DOHH2 (cell line): ENCODE results near the gene C1QTNF6.

ENCODE experiments used
- H3F3A ChIP-seq: fragments of 200-600 bp; sonication (generic), shearing (Covaris generic); 2 replicates; pipeline ENCODE4 v1.6.0; 2016; ENCODE audit warnings: antibody characterized with exemption, mild to moderate bottlenecking; ENCODE audit not compliant: control insufficient read depth, insufficient read depth
- H3K27ac ChIP-seq: fragments of 200-600 bp; sonication (generic); 2 replicates; pipeline ENCODE4 v1.5.1; 2014; ENCODE audit warnings: low read depth, mild to moderate bottlenecking, low read length, moderate library complexity
- H3K27me3 ChIP-seq: fragments of 200-600 bp; sonication (generic); 2 replicates; pipeline ENCODE4 v1.6.1; 2014; ENCODE audit warnings: mild to moderate bottlenecking, low read length, mixed read lengths; ENCODE audit not compliant: control insufficient read depth
- H3K36me3 ChIP-seq: fragments of 200-600 bp; sonication (generic); 2 replicates; pipeline ENCODE4 v1.6.1; 2014; ENCODE audit warnings: mild to moderate bottlenecking, low read length, moderate library complexity, mixed read lengths; ENCODE audit not compliant: control insufficient read depth
- H3K4me1 ChIP-seq: fragments of 200-600 bp; sonication (generic); 2 replicates; pipeline ENCODE4 v1.6.1; 2014; ENCODE audit warnings: mild to moderate bottlenecking, low read length, mixed read lengths; ENCODE audit not compliant: control insufficient read depth
- H3K4me2 ChIP-seq: fragments of 200-600 bp; sonication (generic); 2 replicates; pipeline ENCODE4 v1.6.0; 2014; ENCODE audit warnings: mild to moderate bottlenecking, low read length, moderate library complexity
- H3K4me3 ChIP-seq: fragments of 200-600 bp; sonication (generic); 2 replicates; pipeline ENCODE4 v1.5.1; 2014; ENCODE audit warnings: mild to moderate bottlenecking, low read length, mixed read lengths
- H3K79me2 ChIP-seq: fragments of 200-600 bp; sonication (generic); 2 replicates; pipeline ENCODE4 v1.6.1; 2014; ENCODE audit warnings: mild to moderate bottlenecking, low read length, mixed read lengths; ENCODE audit not compliant: control insufficient read depth
- H3K9me2 ChIP-seq: fragments of 200-600 bp; sonication (generic); replicated peaks from 2 replicates; pipeline ENCODE4 v1.6.1; 2014; ENCODE audit warnings: mild to moderate bottlenecking, low read length, mixed read lengths; ENCODE audit not compliant: control insufficient read depth
- H3K9me3 ChIP-seq: fragments of 200-600 bp; sonication (generic); 2 replicates; pipeline ENCODE4 v1.6.1; 2014; ENCODE audit warnings: antibody characterized with exemption, low read length, mixed read lengths; ENCODE audit not compliant: control insufficient read depth, insufficient read depth
- H4K20me1 ChIP-seq: fragments of 200-600 bp; sonication (generic); 2 replicates; pipeline ENCODE4 v1.6.0; 2014; ENCODE audit warnings: low read depth, mild to moderate bottlenecking, antibody characterized with exemption, low read length, moderate library complexity; ENCODE audit not compliant: control insufficient read depth, insufficient read depth
- EZH2phosphoT487 ChIP-seq: fragments of 200-600 bp; sonication (generic); IDR thresholded peaks from 2 replicates; pipeline ENCODE4 v1.6.1; 2017; ENCODE audit warnings: borderline replicate concordance, mild to moderate bottlenecking, antibody characterized with exemption, low read length, moderate library complexity, mixed read lengths
- TF ChIP-seq, protein P1 (sequence below): fragments of 200-600 bp; sonication (generic); IDR thresholded peaks from one replicate; pipeline ENCODE4 v1.5.1; 2014; ENCODE audit warnings: antibody characterized with exemption, mild to moderate bottlenecking, low read depth, low read length; ENCODE audit not compliant: poor library complexity, severe bottlenecking

The C1QTNF6 gene

DNA sequence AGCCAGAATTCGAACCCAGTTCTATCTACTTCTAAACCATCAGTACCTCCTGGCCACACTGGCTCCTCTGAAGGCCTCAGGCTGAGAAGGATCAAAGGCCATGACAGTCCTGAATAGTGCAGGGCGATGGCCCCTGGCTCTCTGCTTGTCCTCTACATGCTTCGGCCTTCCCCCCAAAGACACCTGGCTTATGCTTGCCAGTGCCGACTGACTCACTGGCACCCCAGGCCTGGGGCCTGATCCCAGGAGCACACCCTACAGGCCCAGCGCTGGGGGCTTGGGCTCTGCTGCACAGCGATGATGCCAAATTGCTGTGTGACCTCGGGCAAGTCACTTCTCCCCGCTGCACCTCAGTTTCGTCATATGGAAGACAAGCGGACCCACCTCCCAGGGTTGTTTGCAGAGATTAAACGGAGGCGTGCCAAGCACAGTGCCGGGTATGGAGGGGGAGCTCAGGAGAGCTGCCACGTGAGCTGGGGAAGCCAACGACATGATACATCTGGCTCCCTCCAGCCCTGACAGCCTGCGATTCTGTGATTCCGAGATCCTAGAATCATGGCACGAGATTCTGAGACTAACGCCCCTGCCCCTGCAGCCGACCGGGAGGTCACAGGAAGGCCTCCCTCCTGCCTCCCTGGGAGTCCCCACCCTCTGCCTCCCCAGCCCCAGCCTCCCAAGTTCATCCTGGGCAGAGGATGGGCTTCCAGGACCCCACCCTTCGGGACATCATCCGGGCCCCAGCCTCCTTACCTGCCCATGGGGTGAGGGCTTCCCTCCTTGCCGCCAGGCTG is 23.2 kb upstream of the C1QTNF6 start:
- Histone ChIP-seq H3K9me3 (no peaks in the 10 kb centered on the region), H4K20me1 (no peaks in the 10 kb centered on the region), H3F3A (no peaks in the 10 kb centered on the region), H3K27ac (no peak overlapping the region), H3K79me2 (no peaks in the 10 kb centered on the region), H3K4me3 (no peak overlapping the region), H3K4me1 (peaks cover 16% of the 10 kb centered on the region), H3K9me2 (no peaks in the 10 kb centered on the region), H3K4me2 (no peak overlapping the region), H3K27me3 (no peaks in the 10 kb centered on the region), H3K36me3 (no peaks in the 10 kb centered on the region)
- TF ChIP-seq, protein P1, sequence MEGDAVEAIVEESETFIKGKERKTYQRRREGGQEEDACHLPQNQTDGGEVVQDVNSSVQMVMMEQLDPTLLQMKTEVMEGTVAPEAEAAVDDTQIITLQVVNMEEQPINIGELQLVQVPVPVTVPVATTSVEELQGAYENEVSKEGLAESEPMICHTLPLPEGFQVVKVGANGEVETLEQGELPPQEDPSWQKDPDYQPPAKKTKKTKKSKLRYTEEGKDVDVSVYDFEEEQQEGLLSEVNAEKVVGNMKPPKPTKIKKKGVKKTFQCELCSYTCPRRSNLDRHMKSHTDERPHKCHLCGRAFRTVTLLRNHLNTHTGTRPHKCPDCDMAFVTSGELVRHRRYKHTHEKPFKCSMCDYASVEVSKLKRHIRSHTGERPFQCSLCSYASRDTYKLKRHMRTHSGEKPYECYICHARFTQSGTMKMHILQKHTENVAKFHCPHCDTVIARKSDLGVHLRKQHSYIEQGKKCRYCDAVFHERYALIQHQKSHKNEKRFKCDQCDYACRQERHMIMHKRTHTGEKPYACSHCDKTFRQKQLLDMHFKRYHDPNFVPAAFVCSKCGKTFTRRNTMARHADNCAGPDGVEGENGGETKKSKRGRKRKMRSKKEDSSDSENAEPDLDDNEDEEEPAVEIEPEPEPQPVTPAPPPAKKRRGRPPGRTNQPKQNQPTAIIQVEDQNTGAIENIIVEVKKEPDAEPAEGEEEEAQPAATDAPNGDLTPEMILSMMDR: no peak
- TF ChIP-seq EZH2phosphoT487: no peak

DNA sequence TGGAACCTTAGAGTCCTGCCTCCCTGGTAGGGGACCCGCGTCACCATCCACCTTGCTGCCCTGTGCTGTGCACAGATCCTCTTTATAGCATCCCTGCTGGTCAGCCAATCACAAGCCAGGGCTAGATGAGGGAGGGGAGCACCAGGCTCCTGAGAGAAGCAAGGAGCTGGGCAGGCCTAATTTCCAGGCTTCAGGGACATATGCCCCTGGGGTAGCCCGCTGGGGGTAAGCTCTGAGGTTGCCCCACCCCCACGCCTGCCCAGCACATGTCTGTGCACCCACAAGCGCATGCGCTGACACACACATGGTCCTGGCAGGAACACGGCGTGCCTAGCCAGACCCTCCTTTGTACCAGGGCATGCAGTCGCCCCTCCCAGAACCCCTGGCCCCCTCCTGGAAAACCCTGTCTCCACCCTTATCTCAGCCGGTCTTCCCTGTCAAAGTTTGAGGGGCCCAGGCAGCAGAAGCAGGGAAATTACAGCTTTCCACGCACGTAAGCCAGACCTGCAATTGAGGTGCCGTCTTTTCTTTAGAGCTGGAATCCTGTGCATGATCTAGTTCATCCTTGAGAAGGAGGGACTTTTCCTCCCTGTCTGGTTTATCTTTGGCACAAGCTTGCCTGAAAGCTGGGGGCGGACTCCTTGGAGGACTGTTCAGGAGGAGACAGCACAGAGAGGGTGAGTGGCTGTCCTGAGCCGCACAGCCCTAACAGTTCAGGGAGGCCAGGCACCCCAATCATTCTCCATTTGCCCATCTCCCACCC is 22.2 kb upstream of the C1QTNF6 start:
- H3K4me2 ChIP-seq: no peak overlapping the region
- H3K4me3 ChIP-seq: no peak overlapping the region
- no peaks in the 10 kb centered on the region for H3K9me3 ChIP-seq
- H3K9me2 ChIP-seq: no peaks in the 10 kb centered on the region
- H3K4me1 ChIP-seq: peaks cover 16% of the 10 kb centered on the region
- no peaks in the 10 kb centered on the region for H3K27me3 ChIP-seq
- no peak overlapping the region for H3K27ac ChIP-seq
- H3K79me2 ChIP-seq: no peaks in the 10 kb centered on the region
- no peaks in the 10 kb centered on the region for H4K20me1 ChIP-seq
- no peaks in the 10 kb centered on the region for H3F3A ChIP-seq
- TF ChIP-seq EZH2phosphoT487: no peak
- TF ChIP-seq, protein P1: no peak
- H3K36me3 ChIP-seq: no peaks in the 10 kb centered on the region

DNA sequence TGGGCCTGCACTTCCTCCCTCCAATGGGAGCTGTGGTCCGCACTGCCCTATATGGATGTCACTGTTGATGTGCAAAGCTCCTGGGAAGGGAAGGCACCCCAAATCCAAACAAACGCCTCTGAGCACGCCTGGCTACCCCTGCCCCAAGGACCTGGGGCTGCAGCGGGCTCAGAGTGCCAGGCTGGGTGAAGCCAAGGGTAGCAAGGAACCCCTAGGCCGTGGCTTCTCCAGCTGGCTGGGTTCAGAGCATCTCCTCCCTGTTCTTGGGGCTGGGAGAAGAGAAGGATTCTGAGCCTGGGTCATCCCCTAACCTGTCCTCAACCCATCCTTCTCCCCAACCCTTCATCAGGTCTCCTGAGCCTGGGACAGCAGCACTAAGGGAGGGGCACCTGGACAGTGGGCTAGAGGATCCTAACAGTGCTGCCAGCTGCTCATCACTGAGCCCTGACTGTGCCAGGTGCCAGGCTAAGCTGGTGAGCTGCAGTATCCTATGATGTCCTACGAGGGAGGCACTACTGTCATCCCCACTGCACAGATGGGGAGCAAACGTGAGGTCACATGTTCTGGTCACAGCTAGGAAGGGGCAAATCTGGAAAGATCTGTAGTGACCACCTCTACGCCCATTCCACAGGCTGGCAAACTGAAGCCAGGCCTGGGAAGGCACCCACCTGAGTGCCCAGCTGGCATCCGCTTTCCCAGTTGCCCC is 21.2 kb upstream of the C1QTNF6 start:
- Histone ChIP-seq H3K27me3 (no peaks in the 10 kb centered on the region), H3K4me3 (no peak overlapping the region), H3K79me2 (no peaks in the 10 kb centered on the region), H3F3A (no peaks in the 10 kb centered on the region), H3K27ac (no peak overlapping the region), H3K36me3 (no peaks in the 10 kb centered on the region), H3K4me2 (no peak overlapping the region), H4K20me1 (no peaks in the 10 kb centered on the region), H3K4me1 (peaks cover 24% of the 10 kb centered on the region), H3K9me3 (no peaks in the 10 kb centered on the region), H3K9me2 (no peaks in the 10 kb centered on the region)
- TF ChIP-seq, protein P1: no peak
- no peak for TF ChIP-seq EZH2phosphoT487
